Naive thymus-derived CD8-positive, alpha-beta T cell (primary cell): ENCODE measurements around the gene NRBF2. TPM values are rescaled to one million over a fixed set of nuclear protein-coding genes. Genes with fewer than 3 reads are reported as not detected.
A peak's percentile ranks its signal among the peaks of the same experiment; 100 is the strongest.

Source experiments
- ATAC-seq, 2 donors: fragments of 150-1000 bp; cut with Tn5 transposase in 1 of 2; sonication (Bioruptor Pico), chemical (Tn5 transposase) in 1 of 2; 1 replicate in 1 of 2; 2 replicates in 1 of 2; pipeline ENCODE4 v1.10.0; 2021; ENCODE audit warnings: mild to moderate bottlenecking in 2 of 2, moderate library complexity in 2 of 2
- POLR2A ChIA-PET: fragments of 350-600 bp; sonication (Branson Sonifier 250); formaldehyde crosslinking; loops from one replicate; lab custom pipeline; 2021; ENCODE audit warnings: antibody characterized with exemption; lab: Charles Lee
- DNase-seq, 10 donors: peaks; one replicate each; pipeline versions ENCODE4 v3.0.0 to v3.0.0-alpha.2; 2020 to 2022
- H3K27ac Mint-ChIP-seq, 10 donors: one replicate each; pipeline ENCODE4 v1.8.0; 2020 to 2022; ENCODE audit warnings: mild to moderate bottlenecking in 10 of 10, mixed read lengths in 10 of 10, moderate library complexity in 4 of 10, inconsistent platforms in 1 of 10
- H3K27me3 Mint-ChIP-seq, 5 donors: one replicate each; pipeline ENCODE4 v1.8.0; 2021 to 2022; ENCODE audit warnings: mixed read lengths in 5 of 5
- H3K36me3 Mint-ChIP-seq, 3 donors: one replicate each; pipeline ENCODE4 v1.8.0; 2020 to 2022; ENCODE audit warnings: mixed read lengths in 3 of 3, mild to moderate bottlenecking in 2 of 3, inconsistent platforms in 1 of 3
- H3K4me1 Mint-ChIP-seq, 4 donors: one replicate each; pipeline ENCODE4 v1.8.0; 2021 to 2022; ENCODE audit warnings: mixed read lengths in 4 of 4
- H3K4me3 Mint-ChIP-seq, 10 donors: one replicate each; pipeline ENCODE4 v1.8.0; 2020 to 2022; ENCODE audit warnings: mild to moderate bottlenecking in 10 of 10, mixed read lengths in 10 of 10, moderate library complexity in 6 of 10, inconsistent platforms in 1 of 10
- H3K9me3 Mint-ChIP-seq, 9 donors: one replicate each; pipeline ENCODE4 v1.8.0; 2020 to 2022; ENCODE audit warnings: mixed read lengths in 9 of 9, mild to moderate bottlenecking in 3 of 9, inconsistent platforms in 1 of 9, moderate library complexity in 1 of 9
- polyA plus RNA-seq, 3 donors: library from polyadenylated mRNA; unstranded; fragments of 300-500 nt; fragmentation: Illumina TruSeq; gene quantifications; one replicate each; pipeline ENCODE4 v1.2.3, GENCODE V29; 2021
- total RNA-seq, 8 experiments: library from RNA in 2 of 8; stranded (reverse) in 2 of 8; gene quantifications; one replicate each; pipeline ENCODE4 v1.2.3 and lab custom pipeline; 2021 to 2026

The NRBF2 gene
- total and polyA plus RNA-seq, 5 experiments from 2014 or later, result 13.9 to 21.3 (median 15.4) TPM

DNA sequence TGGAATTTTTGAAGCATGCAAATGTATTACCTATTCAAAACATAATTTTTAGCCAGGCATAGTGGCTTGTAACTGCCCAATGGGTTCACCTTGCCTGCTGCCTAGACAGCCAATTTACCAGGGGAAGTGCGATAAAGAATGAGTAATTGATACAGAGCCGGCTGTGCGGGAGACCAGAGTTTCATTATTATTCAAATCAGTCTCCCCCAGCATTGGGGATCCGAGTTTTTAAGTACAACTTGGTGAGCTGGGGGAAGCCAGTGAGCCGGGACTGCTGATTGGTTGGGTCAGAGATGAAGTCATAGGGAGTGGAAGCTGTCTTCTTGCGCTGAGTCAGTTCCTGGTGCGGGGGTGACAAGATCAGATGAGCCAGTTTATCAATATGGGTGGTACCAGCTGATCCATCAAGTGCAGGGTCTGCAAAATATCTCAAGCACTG, 29.1 kb upstream of the NRBF2 start:
- POLR2A ChIA-PET, result no interaction called here
- no peak for ATAC-seq
- H3K9me3 Mint-ChIP-seq, result no peaks in the 10 kb centered on the region

DNA sequence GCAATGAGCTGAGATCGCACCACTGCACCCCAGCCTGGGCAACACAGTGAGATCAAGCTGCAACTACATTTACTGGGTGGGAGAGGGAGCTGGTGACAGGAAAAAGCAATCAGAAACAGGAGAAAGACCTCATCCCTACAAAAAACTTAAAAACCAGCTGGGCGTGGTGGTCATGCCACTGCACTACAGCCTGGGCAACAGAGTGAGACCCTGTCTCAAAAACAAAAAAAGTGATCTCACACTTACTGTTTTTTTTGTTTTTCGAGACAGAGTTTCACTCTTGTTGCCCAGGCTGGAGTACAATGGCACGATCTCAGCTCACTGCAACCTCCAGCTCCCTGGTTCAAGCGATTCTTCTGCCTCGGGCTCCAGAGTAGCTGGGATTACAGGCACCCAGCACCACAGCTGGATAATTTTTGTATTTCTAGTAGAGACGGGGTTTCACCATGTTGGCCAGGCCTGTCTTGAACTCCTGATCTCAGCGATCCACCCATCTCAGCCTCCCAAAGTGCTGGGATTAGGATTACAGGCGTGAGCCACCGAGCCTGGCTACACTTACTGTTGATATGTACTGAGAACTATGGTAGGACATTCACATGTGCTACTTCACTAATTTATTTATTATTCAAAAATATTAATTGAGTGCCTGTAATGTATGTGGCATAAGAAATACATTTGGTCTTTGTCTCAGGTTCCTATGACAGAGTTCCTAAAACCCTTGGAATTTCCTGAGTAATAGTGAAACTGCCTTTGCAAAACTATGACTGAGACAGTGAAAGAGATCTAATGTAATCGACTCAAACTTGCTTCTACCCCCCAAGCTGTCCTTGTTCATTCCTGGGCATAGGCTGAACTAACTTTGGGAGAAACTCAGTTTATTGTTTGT, 27.7 kb upstream of the NRBF2 start:
- peak overlapping the region in 1 of 10 donors; percentile 4 for H3K27ac Mint-ChIP-seq
- H3K4me1 Mint-ChIP-seq, result no peaks in the 10 kb centered on the region
- ATAC-seq (no peak), DNase-seq (no peak)
- peaks cover 11 to 56% (median 30%) of the 10 kb centered on the region in 5 donors for H3K27me3 Mint-ChIP-seq
- no peaks in the 10 kb centered on the region for H3K9me3 Mint-ChIP-seq
- H3K36me3 Mint-ChIP-seq, result peaks cover 0 to 5% (median 0%) of the 10 kb centered on the region in 3 donors
- no peak overlapping the region for H3K4me3 Mint-ChIP-seq
- POLR2A ChIA-PET, result no interaction called here

More for the DNA sequence above, 29.1 kb upstream of the NRBF2 start:
- Mint-ChIP-seq H3K27ac (no peak overlapping the region), H3K4me1 (no peaks in the 10 kb centered on the region), H3K27me3 (peaks cover 11 to 47% (median 27%) of the 10 kb centered on the region in 5 donors), H3K4me3 (no peak overlapping the region), H3K36me3 (peaks cover 0 to 5% (median 0%) of the 10 kb centered on the region in 3 donors)
- no peak for DNase-seq

DNA sequence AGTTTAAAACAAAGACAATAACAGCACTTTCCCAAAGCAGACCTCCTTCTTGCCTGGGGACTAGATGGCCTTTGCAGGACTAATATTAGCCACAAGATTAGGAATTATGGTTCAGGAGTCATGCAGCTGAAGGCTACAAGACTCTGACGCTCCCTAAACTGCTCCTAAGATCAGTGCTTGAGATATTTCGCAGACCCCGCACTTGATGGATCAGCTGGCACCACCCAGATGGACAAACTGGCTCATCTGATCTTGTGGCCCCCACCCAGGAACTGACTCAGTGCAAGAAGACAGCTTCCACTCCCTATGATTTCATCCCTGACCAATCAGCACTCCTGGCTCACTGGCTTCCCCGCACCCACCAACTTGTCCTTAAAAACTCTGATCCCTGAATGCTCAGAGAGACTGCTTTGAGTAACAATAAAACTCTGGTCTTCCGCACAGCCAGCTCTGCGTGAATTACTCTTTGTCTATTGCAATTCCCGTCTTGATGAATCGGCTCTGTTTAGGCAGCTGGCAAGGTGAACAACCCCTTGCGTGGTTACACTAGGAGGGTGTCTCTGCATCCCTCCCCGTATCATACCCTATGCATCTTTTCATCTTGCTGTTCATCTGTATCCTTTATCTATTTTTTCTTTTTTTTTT, 26.9 kb upstream of the NRBF2 start:
- no peak overlapping the region for H3K4me3 Mint-ChIP-seq
- no peaks in the 10 kb centered on the region for H3K4me1 Mint-ChIP-seq
- H3K9me3 Mint-ChIP-seq, result no peaks in the 10 kb centered on the region
- peaks cover 10 to 56% (median 27%) of the 10 kb centered on the region in 5 donors for H3K27me3 Mint-ChIP-seq
- no peak for ATAC-seq
- POLR2A ChIA-PET, result no interaction called here
- H3K27ac Mint-ChIP-seq, result no peak overlapping the region
- H3K36me3 Mint-ChIP-seq, result peaks cover 0 to 5% (median 0%) of the 10 kb centered on the region in 3 donors
- no peak for DNase-seq

DNA sequence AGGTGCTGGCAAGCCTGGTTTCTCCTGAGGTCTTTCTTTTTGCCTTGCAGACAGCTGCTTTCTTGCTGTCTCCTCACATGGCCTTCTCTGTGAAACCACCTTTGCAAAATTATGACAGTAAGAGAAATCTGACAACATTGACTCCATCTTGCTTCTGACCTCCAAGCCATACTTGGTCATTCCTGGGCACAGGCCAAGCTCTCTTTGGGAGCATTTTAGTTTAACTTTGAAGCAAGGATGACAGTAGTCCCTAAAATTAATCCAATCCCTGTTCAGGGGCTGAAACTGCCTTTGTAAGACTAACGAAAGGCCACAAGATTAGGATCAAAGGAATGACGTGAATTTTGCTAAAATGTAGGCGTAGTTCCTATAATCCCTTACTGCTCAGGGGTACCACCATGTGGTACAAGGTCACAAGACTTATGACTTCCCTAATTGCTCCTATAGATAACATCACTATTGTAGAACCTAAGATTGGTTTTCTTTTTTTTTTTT, 25.1 kb upstream of the NRBF2 start:
- H3K9me3 Mint-ChIP-seq, result no peaks in the 10 kb centered on the region
- H3K36me3 Mint-ChIP-seq, result peaks cover 0 to under 1% (median 0%) of the 10 kb centered on the region in 3 donors
- no peak overlapping the region for H3K4me3 Mint-ChIP-seq
- ATAC-seq, result no peak
- no peak overlapping the region for H3K27ac Mint-ChIP-seq
- peaks cover 10 to 47% (median 24%) of the 10 kb centered on the region in 5 donors for H3K27me3 Mint-ChIP-seq
- no peaks in the 10 kb centered on the region for H3K4me1 Mint-ChIP-seq
- DNase-seq, result no peak
- POLR2A ChIA-PET, result no interaction called here

DNA sequence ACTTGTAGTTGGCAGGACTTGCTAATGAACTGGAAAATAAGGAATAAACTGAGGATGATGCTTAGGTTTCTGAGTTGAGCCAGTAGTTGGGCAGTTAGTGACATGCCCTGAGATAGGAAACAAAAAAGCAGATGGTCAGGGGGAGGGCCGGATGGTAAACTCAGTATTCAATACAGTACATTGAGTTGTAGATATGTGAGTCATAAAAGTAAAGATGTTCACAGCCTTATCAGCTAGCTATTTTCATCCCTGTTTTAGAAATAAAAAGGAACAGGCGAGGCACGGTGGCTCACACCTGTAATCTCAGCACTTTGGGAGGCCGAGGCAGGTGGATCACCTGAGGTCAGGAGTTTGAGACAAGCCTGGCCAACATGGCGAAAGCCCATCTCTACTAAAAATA, 22.2 kb upstream of the NRBF2 start:
- Mint-ChIP-seq H3K27ac (no peak overlapping the region), H3K27me3 (peaks cover 5 to 33% (median 19%) of the 10 kb centered on the region in 5 donors), H3K4me1 (no peaks in the 10 kb centered on the region), H3K4me3 (no peak overlapping the region), H3K9me3 (no peaks in the 10 kb centered on the region), H3K36me3 (no peaks in the 10 kb centered on the region)
- DNase-seq, result no peak
- no peak for ATAC-seq
- POLR2A ChIA-PET, result no interaction called here

DNA sequence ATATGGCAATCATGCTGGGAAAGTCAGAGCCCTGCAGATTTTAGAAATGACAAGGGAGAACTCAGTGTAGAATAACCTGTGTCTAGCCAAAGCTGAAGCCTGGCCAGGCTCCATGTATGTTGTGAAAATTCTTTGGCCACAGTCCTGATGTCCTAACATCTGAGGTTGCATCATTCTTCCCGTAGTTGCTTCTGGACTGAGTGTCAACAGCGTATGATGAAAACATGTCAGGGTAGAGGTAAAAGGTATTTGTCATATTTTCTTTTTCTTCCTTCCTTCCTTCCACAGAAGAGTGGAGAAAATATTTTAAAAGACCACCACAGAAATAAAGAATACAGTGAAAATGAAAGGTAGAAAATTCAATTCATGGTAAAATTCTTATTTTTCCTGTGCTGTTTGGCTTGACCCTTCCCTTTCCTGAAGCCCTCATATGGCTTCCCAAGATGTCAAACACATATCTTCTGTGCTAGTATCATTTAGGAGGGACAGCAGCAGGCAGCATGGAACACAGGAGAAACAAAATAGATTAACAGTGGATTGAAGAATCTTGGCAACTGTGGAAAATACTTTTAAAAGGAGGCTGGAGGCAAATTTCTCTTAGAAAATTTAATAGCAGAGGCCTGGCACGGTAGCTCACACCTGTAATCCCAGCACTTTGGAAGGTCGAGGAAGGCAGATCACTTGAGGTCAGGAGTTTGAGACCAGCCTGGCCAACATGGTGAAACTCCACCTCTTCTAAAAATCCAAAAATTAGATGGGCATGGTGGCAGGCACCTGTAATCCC, 18.9 kb upstream of the NRBF2 start:
- POLR2A ChIA-PET, result no interaction called here
- no peak overlapping the region for H3K27ac Mint-ChIP-seq
- peaks cover 1 to 16% (median 9%) of the 10 kb centered on the region in 5 donors for H3K27me3 Mint-ChIP-seq
- DNase-seq (no peak), ATAC-seq (no peak)
- no peaks in the 10 kb centered on the region for H3K9me3 Mint-ChIP-seq
- no peaks in the 10 kb centered on the region for H3K4me1 Mint-ChIP-seq
- H3K36me3 Mint-ChIP-seq, result no peaks in the 10 kb centered on the region
- H3K4me3 Mint-ChIP-seq, result no peak overlapping the region

DNA sequence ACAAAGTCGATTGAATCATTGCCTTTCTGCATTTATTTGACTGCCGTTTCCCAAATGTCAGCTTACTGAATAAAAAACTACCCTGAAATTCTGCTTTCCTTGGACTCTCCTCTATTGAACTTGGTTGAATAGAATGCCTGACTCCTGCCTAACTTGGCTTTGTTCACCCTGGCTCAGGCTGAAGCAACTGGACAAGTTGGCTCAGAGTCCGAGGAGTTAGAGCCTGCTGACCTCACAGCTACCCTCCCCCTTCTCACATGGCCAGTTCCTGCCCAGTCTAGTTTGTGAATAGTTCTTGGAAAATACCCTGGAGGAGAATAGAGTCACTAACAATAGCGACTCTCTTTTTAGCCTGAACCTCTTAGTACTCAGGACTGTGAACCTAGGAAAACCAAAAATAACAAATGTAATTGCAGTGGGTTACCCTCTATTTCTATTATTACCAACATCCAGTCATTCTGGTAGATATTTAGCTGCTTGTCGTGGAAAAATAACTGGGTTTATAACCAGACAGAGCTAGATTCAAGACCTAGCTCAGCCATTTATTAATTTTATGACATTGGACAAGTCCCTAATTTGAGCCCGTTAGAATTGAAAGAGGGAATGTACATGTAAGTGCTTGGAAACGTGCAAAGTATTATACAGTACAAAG, 17.3 kb upstream of the NRBF2 start:
- Mint-ChIP-seq H3K9me3 (no peaks in the 10 kb centered on the region), H3K4me3 (no peak overlapping the region), H3K27me3 (peaks cover 0 to 5% (median 3%) of the 10 kb centered on the region in 5 donors), H3K36me3 (no peaks in the 10 kb centered on the region), H3K27ac (no peak overlapping the region), H3K4me1 (no peaks in the 10 kb centered on the region)
- ATAC-seq (no peak), DNase-seq (no peak)
- POLR2A ChIA-PET, result no interaction called here

DNA sequence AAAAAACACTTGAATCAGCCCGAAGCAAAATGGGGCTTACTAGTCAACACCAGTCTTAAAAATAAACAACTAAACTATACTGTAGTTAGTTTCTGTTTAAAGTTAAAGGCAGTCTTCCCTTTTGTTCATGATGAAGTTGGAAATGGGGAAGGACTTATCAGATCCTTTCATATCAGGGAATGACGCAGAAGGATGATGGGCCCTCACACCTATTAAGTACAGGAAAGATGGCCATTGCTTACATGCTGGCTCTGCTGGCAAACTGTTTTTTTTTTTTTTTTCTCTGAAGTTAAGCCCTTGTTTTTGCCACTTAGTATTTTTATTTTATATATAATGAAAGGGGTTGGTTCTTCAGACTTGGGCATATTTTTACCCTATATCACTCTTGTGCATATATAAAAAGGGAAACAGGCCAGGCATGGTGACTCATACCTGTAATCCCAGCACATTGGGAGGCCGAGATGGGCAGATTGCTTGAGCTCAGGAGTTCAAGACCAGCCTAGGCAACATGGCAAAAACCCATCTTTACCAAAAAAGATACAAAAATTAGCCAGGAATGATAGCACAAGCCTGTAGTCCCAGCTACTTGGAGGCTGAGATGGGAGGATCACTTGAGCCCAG, 16.6 kb upstream of the NRBF2 start:
- DNase-seq (no peak), ATAC-seq (no peak)
- POLR2A ChIA-PET, result no interaction called here
- Mint-ChIP-seq H3K27me3 (peaks cover 0 to 4% (median 1%) of the 10 kb centered on the region in 5 donors), H3K9me3 (no peaks in the 10 kb centered on the region), H3K4me1 (no peaks in the 10 kb centered on the region), H3K4me3 (no peak overlapping the region), H3K36me3 (no peaks in the 10 kb centered on the region), H3K27ac (no peak overlapping the region)

DNA sequence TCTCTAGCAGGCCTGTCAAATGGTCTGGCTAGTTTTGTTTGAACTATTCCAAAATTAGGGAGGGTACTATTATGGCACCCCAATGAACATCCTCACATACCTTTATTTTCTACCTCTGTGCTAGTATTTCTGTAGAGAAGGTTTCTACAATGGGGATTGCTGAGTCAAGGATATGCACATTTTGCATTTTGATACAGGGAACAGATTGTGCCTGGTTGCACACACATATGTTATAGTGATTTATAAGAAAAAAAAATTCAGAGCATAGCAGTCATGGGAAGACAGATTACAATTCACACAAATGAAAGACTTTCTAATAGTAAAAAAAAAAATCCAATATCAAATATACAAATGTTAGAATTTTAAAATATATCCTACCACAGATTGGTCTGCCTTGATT, 14.1 kb upstream of the NRBF2 start:
- POLR2A ChIA-PET, result no interaction called here
- DNase-seq (no peak), ATAC-seq (no peak)
- no peaks in the 10 kb centered on the region for H3K4me1 Mint-ChIP-seq
- H3K4me3 Mint-ChIP-seq, result no peak overlapping the region
- H3K36me3 Mint-ChIP-seq, result no peaks in the 10 kb centered on the region
- no peaks in the 10 kb centered on the region for H3K9me3 Mint-ChIP-seq
- H3K27me3 Mint-ChIP-seq, result peaks cover 0 to 10% (median 4%) of the 10 kb centered on the region in 5 donors
- no peak overlapping the region for H3K27ac Mint-ChIP-seq

DNA sequence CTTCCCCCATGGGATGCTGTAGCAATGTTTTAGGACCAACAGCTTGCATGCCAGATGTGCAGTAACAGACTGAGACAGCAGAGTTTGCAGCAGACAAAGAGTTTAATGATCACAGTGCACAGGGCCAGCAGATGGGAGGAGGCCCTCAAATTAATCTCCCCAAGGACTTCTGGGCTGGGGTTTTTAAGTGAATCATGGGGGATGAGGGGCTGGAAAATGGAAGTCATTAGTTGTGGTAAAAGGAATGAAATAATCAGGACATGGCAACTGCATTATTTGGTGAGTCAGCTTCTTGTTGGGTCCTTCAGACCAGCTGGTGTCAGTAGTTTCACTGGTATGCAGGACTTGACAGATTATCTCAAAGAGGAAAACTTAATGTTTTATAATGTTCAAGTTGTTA, 12.6 kb upstream of the NRBF2 start:
- Mint-ChIP-seq H3K4me3 (no peak overlapping the region), H3K27me3 (peaks cover 0 to 11% (median 2%) of the 10 kb centered on the region in 5 donors), H3K36me3 (no peaks in the 10 kb centered on the region), H3K9me3 (peaks cover 0 to 3% (median 0%) of the 10 kb centered on the region in 9 donors), H3K27ac (no peak overlapping the region), H3K4me1 (no peaks in the 10 kb centered on the region)
- POLR2A ChIA-PET, result no interaction called here
- DNase-seq (no peak), ATAC-seq (no peak)

DNA sequence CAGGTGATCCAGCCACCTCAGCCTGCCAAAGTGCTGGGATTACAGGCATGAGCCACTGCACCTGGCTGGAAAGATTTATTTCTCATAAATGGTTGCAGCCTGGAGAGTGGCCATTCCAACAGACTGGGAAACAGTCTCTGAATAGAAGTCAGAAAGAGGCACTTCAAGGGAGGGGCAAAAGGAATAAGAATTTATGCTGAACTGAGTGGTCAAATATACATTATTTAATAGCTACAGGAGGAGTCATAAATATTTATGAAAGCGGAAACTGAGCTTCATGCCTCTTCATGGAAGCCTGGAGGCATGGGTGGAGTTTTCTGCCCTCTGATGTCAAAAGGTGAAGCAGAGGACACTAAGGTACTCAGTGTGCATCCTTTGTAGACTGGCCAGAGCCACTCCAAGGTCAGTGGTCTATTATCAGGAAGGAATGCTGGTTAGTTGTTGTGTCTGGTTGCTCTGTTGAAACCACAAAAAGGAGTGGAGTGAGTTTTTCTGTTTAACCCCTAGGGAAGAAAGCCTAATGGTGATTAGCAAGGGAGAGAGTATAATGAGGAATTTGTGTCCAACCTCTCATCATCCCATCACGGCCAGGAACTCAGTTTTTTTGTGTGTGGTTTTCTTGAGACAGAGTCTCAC, 9.3 kb upstream of the NRBF2 start:
- Mint-ChIP-seq H3K27ac (no peak overlapping the region), H3K36me3 (peaks cover 0 to 2% (median 0%) of the 10 kb centered on the region in 3 donors), H3K9me3 (peaks cover 0 to 3% (median 0%) of the 10 kb centered on the region in 9 donors), H3K4me1 (no peaks in the 10 kb centered on the region), H3K27me3 (peaks cover 0 to 13% (median 8%) of the 10 kb centered on the region in 5 donors), H3K4me3 (no peak overlapping the region)
- DNase-seq (no peak), ATAC-seq (no peak)
- POLR2A ChIA-PET, result no interaction called here
